ENCODE data around the gene MED12L.

Gene MED12L

GRCh38 chr3:151327571-151328198, 242.2 kb downstream of the MED12L start:
- peak; percentile 45 for DNase-seq (ENCODE audit: low spot score)

GRCh38 chr3:151328298-151328995, 243.0 kb downstream of the MED12L start:
- peak; percentile 42 for DNase-seq (ENCODE audit: low spot score)

- DNase-seq (ENCODE audit: low spot score): peak; percentile 58
Observed at GRCh38 chr3:151329363-151329762, 243.9 kb downstream of the MED12L start, which contains the start of gene P2RY13. TSS of gene P2RY13 (minus strand) at chr3:151329549. CDS start at chr3:151329528, 21 bp downstream.

DNA sequence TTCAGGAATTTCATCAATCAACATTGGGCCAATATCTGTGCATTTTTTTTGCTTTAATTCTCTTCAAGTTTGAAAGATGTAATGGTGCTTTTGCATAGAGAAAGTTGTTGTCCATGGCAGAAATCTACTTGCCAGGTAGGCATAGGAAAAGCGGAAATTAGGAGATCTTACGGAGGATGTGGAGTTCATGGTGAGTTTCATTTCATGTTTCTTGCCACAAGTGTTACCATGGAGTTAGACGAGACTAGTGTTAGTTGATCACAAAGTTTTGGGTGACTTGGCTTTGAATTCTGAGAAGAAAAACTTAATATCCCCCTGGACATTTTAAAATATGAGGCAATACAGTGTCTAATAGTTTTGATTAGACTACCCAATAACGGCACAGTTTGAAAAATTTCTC, 244.9 kb downstream of the MED12L start:
- peak; percentile 46 for DNase-seq (ENCODE audit: low spot score)

GRCh38 chr3:151330899-151331298, 245.4 kb downstream of the MED12L start:
- peak; percentile 52 for DNase-seq (ENCODE audit: low spot score)

- DNase-seq (ENCODE audit: low spot score): no peak
Observed at GRCh38 chr3:151331696-151332095, 246.2 kb downstream of the MED12L start.

DNA sequence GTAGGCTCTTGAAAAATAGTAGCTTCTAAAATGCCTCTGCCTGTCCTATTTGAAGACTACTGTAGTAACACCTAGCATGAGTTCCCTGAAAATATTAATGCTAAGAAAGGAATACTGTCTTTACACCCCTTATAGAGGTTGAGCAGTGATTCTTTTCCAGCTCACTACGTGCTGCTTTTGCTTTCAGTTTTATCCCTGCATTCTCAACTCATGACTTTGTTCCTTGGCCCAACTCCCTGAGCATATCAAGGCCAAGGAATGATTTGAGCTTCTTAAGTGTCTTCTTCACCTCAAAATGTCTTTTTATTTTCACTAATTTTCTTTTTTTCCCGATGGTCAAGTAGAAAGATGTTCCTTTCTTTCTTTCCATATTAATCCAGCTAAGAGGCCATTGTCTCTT, 260.4 kb downstream of the MED12L start:
- DNase-seq (ENCODE audit: low spot score): peak; percentile 56

- peak; percentile 78 for DNase-seq (ENCODE audit: low spot score)
Observed at GRCh38 chr3:151346292-151346691, 260.8 kb downstream of the MED12L start.

DNA sequence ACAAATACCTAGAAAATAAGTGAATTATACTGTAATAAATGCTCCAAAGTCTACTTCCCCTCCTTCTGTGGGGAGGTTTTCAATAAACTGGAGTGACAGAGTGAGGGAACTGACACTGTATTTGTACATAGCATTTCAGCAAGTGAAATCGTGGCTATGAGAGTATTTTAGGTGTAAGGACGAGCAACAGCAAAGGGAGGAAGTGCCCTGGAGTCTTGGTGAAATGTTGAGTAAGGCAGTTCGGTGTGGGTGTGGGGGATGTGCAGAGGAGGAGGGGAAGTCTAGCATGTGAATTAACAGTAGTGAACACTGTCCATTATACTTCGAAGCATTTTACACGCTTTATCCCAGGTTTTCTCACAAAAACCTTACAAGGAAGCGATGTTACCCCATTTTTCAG, 262.0 kb downstream of the MED12L start:
- DNase-seq (ENCODE audit: low spot score): peak; percentile 87

DNA sequence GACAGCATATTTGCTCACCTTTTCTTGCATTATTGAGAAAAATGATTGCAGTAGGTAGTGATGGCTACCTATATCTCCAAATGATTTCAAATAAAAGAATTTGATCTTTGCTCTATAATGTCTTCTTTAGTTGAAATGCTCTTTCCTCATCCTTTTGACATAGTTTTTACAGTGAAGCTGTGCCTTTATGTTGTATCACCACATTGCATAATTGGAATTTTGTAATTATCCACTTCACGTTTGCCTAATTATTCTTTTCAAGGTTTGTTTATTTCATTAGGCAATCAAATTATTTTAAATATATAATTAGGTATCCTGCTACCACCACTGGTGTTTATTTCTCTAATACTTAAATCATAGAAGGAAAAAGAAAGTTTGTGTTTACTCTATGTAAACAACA, 265.2 kb downstream of the MED12L start:
- DNase-seq (ENCODE audit: low spot score): no peak

DNA sequence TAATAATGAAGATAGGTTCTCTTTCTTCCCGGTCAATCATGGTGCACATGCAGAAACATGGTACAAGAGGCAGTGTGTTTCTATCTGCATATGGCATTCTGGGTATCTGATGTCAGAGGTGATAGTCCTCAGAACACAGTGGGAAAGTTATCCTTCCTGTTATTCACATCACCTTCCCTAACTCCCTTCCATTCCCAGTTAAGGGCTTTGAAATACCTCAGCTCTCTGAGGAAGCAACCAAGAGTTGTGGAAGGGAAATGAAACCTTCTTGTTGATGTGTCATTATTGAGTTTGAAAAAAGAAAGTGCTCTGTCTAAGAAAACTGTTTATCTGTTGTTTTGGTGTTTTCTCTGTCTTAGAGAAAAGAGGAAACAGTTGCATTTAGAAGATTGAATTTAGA, 265.8 kb downstream of the MED12L start:
- DNase-seq (ENCODE audit: low spot score): peak; percentile 78

DNA sequence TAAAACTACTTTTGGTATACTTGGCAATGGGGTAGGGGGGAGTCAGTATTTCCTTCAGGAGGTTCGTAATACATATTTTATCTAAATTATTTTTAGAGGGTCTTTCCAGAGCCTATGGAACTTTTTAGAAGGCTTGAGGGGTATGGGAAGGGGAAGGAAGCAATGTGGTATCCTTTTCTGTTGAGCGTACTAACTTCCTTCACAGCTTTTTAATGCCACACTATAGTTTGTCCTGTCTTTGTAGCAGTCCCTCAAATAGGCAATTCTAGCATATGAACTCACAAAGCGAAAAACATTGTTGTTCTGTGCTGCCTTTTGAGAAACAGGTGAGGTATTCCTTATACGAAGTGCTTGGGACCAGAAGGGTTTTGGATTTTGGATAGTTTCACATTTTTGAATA, 266.2 kb downstream of the MED12L start:
- peak; percentile 62 for DNase-seq (ENCODE audit: low spot score)

GRCh38 chr3:151356794-151357462, 271.5 kb downstream of the MED12L start:
- DNase-seq (ENCODE audit: low spot score): peak; percentile 76

DNA sequence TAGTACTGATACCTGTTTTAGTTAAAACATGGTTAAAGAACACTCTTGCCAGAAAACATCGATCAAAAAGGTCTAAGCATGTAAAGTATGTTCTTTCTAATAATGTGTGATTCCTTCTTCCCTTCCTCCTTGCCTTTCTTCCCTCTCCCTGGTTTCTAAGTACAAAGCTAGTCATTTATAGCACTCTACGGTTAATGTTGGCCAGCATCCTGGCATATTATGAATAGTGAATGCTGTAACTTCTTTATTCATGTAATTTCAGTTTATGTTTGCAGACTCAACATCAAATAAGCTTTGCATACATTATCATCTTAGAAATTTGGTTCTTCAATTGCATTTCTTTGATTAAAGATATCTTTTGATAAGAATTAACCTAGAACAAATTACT, 272.0 kb downstream of the MED12L start:
- DNase-seq (ENCODE audit: low spot score): peak; percentile 75

- DNase-seq (ENCODE audit: low spot score): no peak
Observed at GRCh38 chr3:151362751-151363174, 277.3 kb downstream of the MED12L start.

DNA sequence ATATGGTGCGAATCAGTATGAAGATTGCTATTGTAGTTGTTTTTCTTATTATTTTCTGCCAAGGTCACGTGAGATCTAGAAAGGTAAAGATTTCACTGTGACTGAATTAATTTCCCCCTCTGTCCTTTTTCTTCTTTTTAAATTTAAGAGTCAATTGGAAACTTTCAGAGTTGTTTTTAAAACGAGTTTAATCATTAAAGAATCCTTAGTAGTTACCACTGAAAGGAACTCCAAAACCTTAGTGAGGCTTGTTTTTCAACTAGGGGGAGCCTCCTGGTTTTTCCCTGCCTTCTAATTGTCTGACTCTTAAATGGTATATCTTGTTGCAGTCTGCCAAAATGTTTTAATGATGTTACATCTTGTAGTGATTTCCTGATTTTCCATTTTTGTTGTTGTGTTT, 281.5 kb downstream of the MED12L start:
- no peak for DNase-seq (ENCODE audit: low spot score)

- DNase-seq (ENCODE audit: low spot score): no peak
Observed at GRCh38 chr3:151367448-151367847, 282.0 kb downstream of the MED12L start.

- DNase-seq (ENCODE audit: low spot score): no peak
Observed at GRCh38 chr3:151371526-151371925, 286.1 kb downstream of the MED12L start.

- DNase-seq (ENCODE audit: low spot score): no peak
Observed at GRCh38 chr3:151372063-151372820, 286.8 kb downstream of the MED12L start.

- DNase-seq (ENCODE audit: low spot score): no peak
Observed at GRCh38 chr3:151377768-151378385, 292.4 kb downstream of the MED12L start.

DNA sequence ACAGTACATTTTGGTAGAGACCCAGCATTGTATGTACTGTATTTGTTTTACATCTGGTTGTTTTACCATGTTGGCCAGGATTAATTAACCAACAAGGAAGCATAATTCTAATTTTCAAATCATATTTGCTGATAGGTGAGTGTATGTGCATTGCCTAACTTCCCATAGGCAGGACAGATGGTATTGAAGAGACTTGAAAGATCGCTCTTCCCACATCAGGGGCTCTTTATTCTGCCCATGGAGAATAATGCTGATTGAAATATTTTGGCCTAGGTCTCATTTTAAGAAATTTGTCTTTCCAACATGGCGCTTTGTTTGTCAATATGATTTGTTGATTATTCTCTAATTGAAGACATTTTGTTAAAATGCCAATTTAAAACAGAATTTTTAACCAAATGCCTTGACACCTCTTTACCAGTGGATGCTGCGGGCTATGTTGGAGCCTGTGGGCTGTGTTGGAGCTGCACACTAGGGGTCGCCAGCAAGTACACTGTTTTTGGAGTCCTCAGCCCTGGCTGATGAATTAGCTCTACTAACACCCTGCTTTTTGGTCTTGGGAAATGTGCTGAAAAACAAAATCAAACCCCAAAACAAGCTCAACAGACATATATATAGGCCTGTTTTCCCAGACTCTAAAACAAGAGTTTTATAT, 293.7 kb downstream of the MED12L start:
- no peak for DNase-seq (ENCODE audit: low spot score)

Measured in pons (tissue), 1 donor.